SK-N-SH (cell line): ENCODE data around the gene LSM5. TPM values are rescaled to one million over a fixed set of nuclear protein-coding genes. Genes with fewer than 3 reads are reported as not detected.

Experiments used
- CTCF ChIA-PET: fragments of 300-600, 350-600 bp; formaldehyde crosslinking; extraction: SDS; loops from one replicate; lab custom pipeline; 2021; lab: Yijun Ruan, JAX
- POLR2A ChIA-PET: fragments of 350-600 bp; sonication (Branson Sonifier 250); formaldehyde crosslinking; extraction: SDS; loops from one replicate; lab custom pipeline; 2020; ENCODE audit warnings: antibody characterized with exemption, inconsistent platforms; lab: Yijun Ruan, JAX
- DNase-seq: peaks from one replicate; pipeline ENCODE4 v3.0.0; 2012
- H2AFZ ChIP-seq: fragments of 200-600 bp; sonication (generic); 2 replicates; pipeline ENCODE4 v1.8.1; 2016; ENCODE audit warnings: antibody characterized with exemption, mild to moderate bottlenecking, low read depth
- H3F3A ChIP-seq: fragments of 200-600 bp; sonication (generic); replicated peaks from 2 replicates; pipeline ENCODE3; 2016; ENCODE audit warnings: antibody characterized with exemption, mild to moderate bottlenecking; ENCODE audit not compliant: insufficient read depth
- H3K27ac ChIP-seq, 2 experiments: fragments of 200-500 bp in 1 of 2; fragments of 200-600 bp in 1 of 2; sonication (Bioruptor generic) in 1 of 2; sonication (generic), shearing (Covaris generic) in 1 of 2; 2 replicates each; pipeline versions ENCODE4 v1.5.1 to v1.6.1; 2014 to 2016; ENCODE audit warnings: low read depth in 2 of 2, inconsistent platforms in 1 of 2, low read length in 1 of 2, mild to moderate bottlenecking in 1 of 2, mixed read lengths in 1 of 2
- H3K27me3 ChIP-seq: fragments of 200-600 bp; sonication (generic), shearing (Covaris generic); 2 replicates; pipeline ENCODE4 v1.6.1; 2016; ENCODE audit warnings: mixed run types; ENCODE audit not compliant: insufficient read depth
- H3K36me3 ChIP-seq, 2 experiments: fragments of 200-500 bp in 1 of 2; fragments of 200-600 bp in 1 of 2; sonication (Bioruptor generic) in 1 of 2; sonication (generic) in 1 of 2; replicated peaks in 1 of 2; 2 replicates each; pipeline versions ENCODE3 to v1.5.1; 2014 to 2016; ENCODE audit warnings: low read length in 1 of 2, mild to moderate bottlenecking in 1 of 2; ENCODE audit not compliant: insufficient read depth in 2 of 2, control insufficient read depth in 1 of 2
- H3K4me1 ChIP-seq, 2 experiments: fragments of 200-500 bp in 1 of 2; fragments of 200-600 bp in 1 of 2; sonication (Bioruptor generic) in 1 of 2; sonication (generic), shearing (Covaris generic) in 1 of 2; 2 replicates each; pipeline versions ENCODE4 v1.5.1 to v1.6.1; 2014 to 2016; ENCODE audit warnings: low read depth in 1 of 2, low read length in 1 of 2, mixed run types in 1 of 2; ENCODE audit not compliant: insufficient read depth in 2 of 2, control insufficient read depth in 1 of 2
- H3K4me2 ChIP-seq: fragments of 200-600 bp; sonication (generic), shearing (Covaris generic); 2 replicates; pipeline ENCODE4 v1.6.1; 2017; ENCODE audit warnings: mixed run types
- H3K4me3 ChIP-seq, 2 experiments: fragments of 200-500 bp in 1 of 2; fragments of 200-600 bp in 1 of 2; sonication (Bioruptor generic) in 1 of 2; sonication (generic), shearing (Covaris generic) in 1 of 2; 2 replicates each; pipeline versions ENCODE4 v1.5.1 to v1.8.1; 2014 to 2016; ENCODE audit warnings: low read depth in 2 of 2, inconsistent platforms in 1 of 2, low read length in 1 of 2, mild to moderate bottlenecking in 1 of 2, mixed read lengths in 1 of 2, moderate library complexity in 1 of 2
- H3K79me2 ChIP-seq: fragments of 200-600 bp; sonication (generic); 2 replicates; pipeline ENCODE4 v1.8.1; 2017; ENCODE audit warnings: mild to moderate bottlenecking; ENCODE audit not compliant: insufficient read depth
- H3K9ac ChIP-seq: fragments of 200-600 bp; sonication (generic); 2 replicates; pipeline ENCODE4 v1.6.1; 2017; ENCODE audit warnings: mixed run types
- H3K9me2 ChIP-seq: fragments of 200-600 bp; sonication (generic); 2 replicates; pipeline ENCODE4 v1.6.1; 2017; ENCODE audit warnings: mixed run types
- H3K9me3 ChIP-seq: fragments of 200-600 bp; sonication (generic); 2 replicates; pipeline ENCODE4 v1.6.1; 2017; ENCODE audit warnings: mixed run types, mild to moderate bottlenecking, moderate library complexity
- H4K20me1 ChIP-seq: fragments of 200-600 bp; sonication (generic); 2 replicates; pipeline ENCODE4 v1.6.1; 2017; ENCODE audit warnings: mild to moderate bottlenecking, mixed run types; ENCODE audit not compliant: insufficient read depth
- CHD2 ChIP-seq: fragments of 150-350 bp; IDR thresholded peaks from 2 replicates; pipeline ENCODE4 v1.6.1; 2018; ENCODE audit warnings: low read length; ENCODE audit not compliant: partially characterized antibody
- ELF1 ChIP-seq: IDR thresholded peaks from 2 replicates; pipeline ENCODE4 v1.4.0; 2012
- FOSL2 ChIP-seq: IDR thresholded peaks from 2 replicates; pipeline ENCODE4 v1.4.0; 2012; ENCODE audit warnings: low read depth, mild to moderate bottlenecking, moderate library complexity, borderline replicate concordance
- GABPA ChIP-seq: IDR thresholded peaks from 2 replicates; pipeline ENCODE4 v1.4.0; 2012; ENCODE audit warnings: low read depth, mild to moderate bottlenecking
- JUND ChIP-seq: IDR thresholded peaks from 2 replicates; pipeline ENCODE4 v1.4.0; 2012
- NFIC ChIP-seq: IDR thresholded peaks from 2 replicates; pipeline ENCODE4 v1.4.0; 2012; ENCODE audit warnings: borderline replicate concordance
- POLR2AphosphoS5 ChIP-seq: IDR thresholded peaks from 2 replicates; pipeline ENCODE4 v1.6.1; 2012; ENCODE audit warnings: low read depth, low read length
- RAD21 ChIP-seq: IDR thresholded peaks from 2 replicates; pipeline ENCODE4 v1.6.1; 2012; ENCODE audit warnings: mild to moderate bottlenecking, low read length
- TAF1 ChIP-seq: IDR thresholded peaks from 2 replicates; pipeline ENCODE4 v1.6.1; 2012; ENCODE audit warnings: low read depth, mild to moderate bottlenecking, low read length, moderate library complexity, borderline replicate concordance
- TCF12 ChIP-seq: IDR thresholded peaks from 2 replicates; pipeline ENCODE4 v1.4.0; 2012
- WGBS: methylation state at CpG from one replicate; pipeline ENCODE4 v1.1.6; 2017; ENCODE audit warnings: low lambda C conversion rate; 5-methylcytosine and 5-hydroxymethylcytosine counted together
- polyA plus RNA-seq, 3 experiments: library from polyadenylated mRNA; depleted of rRNA; stranded (reverse); fragments of >200 nt; gene quantifications; 2 replicates each; pipeline ENCODE4 v1.2.3, GENCODE V29; 2012
- TF ChIP-seq, protein P1 (sequence below): IDR thresholded peaks from 2 replicates; pipeline ENCODE4; 2012
- TF ChIP-seq, protein P2 (sequence below): IDR thresholded peaks from 2 replicates; pipeline ENCODE4 v1.4.0; 2012; ENCODE audit warnings: low read depth, borderline replicate concordance
- TF ChIP-seq, protein P3 (sequence below): IDR thresholded peaks from 2 replicates; pipeline ENCODE4 v1.4.0; 2012; ENCODE audit warnings: low read depth, borderline replicate concordance

Gene LSM5
- polyA plus RNA-seq, 1 of the 3 experiments (the other 2 are of a cell fraction) = 21.2 TPM

DNA sequence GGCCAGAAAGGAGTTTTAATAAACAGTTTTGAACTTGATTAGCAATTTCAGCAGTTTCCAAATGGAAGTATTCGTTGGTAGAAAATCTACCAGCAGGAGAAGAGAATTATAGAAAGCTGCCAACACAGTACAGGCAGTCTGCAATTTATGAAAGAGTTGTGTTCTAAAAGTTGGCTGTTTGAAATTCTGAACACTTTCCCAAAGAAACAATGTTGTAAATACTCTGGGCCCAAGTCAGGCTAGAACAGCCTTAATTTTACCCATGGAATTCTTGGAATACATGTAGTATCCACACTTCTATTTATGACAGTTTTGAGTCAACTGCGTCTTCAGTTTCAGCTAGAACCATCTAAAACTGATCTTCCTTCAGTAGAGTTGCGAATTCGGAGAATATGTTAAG, 47.6 kb upstream of the LSM5 start:
- POLR2A ChIA-PET = no interaction called here
- WGBS = 92% methylated on average over 4 of the region's 4 CpGs

DNA sequence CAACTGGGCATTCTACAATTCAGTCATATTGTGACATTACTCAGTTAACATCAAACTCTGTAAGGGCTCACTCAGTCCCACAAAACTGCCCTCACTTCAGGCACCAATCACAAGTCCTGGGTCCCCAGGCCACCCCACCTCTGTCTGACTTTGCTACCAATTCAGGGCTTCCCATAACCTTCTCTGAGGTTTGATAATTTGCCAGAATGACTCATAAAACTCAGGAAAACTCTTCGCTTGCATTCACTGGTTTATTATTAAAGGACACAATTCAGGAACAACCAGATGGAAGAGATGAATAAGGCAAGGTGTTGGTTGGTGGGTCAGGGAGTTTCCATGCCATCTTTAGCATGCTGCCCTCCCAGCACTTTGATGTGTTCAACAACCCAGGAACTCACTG, 46.4 kb upstream of the LSM5 start:
- Histone ChIP-seq H3K4me3 (no peak overlapping the region), H3K4me1 (peaks cover 0 to 7% of the 10 kb centered on the region in 2 experiments; a peak in 3 of 4 replicates), H3K9me2 (no peaks in the 10 kb centered on the region), H3K9ac (no peak overlapping the region), H2AFZ (no peak overlapping the region), H3K36me3 (peaks cover 4 to 7% of the 10 kb centered on the region in 2 experiments), H3K27ac (peak overlapping the region in 1 of 2 experiments; percentile 23; a peak in 2 of 4 replicates), H3K4me2 (peak overlapping the region; percentile 17; the same call in 1 of the 2 replicates), H3K27me3 (no peaks in the 10 kb centered on the region), H3F3A (peaks cover 17% of the 10 kb centered on the region), H4K20me1 (peaks cover 38% of the 10 kb centered on the region), H3K9me3 (no peaks in the 10 kb centered on the region), H3K79me2 (peaks cover 79% of the 10 kb centered on the region)
- CTCF ChIA-PET = no interaction called here
- no peak for TF ChIP-seq CHD2
- peak; percentile 45 for TF ChIP-seq TCF12
- no peak for TF ChIP-seq TAF1
- TF ChIP-seq, protein P1, sequence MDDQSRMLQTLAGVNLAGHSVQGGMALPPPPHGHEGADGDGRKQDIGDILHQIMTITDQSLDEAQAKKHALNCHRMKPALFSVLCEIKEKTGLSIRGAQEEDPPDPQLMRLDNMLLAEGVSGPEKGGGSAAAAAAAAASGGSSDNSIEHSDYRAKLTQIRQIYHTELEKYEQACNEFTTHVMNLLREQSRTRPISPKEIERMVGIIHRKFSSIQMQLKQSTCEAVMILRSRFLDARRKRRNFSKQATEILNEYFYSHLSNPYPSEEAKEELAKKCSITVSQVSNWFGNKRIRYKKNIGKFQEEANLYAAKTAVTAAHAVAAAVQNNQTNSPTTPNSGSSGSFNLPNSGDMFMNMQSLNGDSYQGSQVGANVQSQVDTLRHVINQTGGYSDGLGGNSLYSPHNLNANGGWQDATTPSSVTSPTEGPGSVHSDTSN = 0 out of 2 replicates have a peak, but pooled peaks have one; percentile 16
- TF ChIP-seq FOSL2 = peak; percentile 81; the same call in 1 of the 2 replicates
- peak; percentile 72 for TF ChIP-seq JUND
- no peak for TF ChIP-seq RAD21
- TF ChIP-seq GABPA = no peak
- TF ChIP-seq NFIC = peak; percentile 81; the same call in 1 of the 2 replicates
- 20% methylated on average over 1 of the region's 1 CpG for WGBS
- POLR2A ChIA-PET = no interaction called here
- no peak for DNase-seq

More for the DNA sequence above, 47.6 kb upstream of the LSM5 start:
- Histone ChIP-seq H3K4me1 (peaks cover 0 to 7% of the 10 kb centered on the region in 2 experiments; a peak in 3 of 4 replicates), H3K9me3 (no peaks in the 10 kb centered on the region), H3K79me2 (peaks cover 81% of the 10 kb centered on the region), H3F3A (peaks cover 17% of the 10 kb centered on the region), H3K4me3 (no peak overlapping the region), H3K4me2 (no peak overlapping the region), H3K27me3 (no peaks in the 10 kb centered on the region), H4K20me1 (peaks cover 37% of the 10 kb centered on the region), H3K9ac (no peak overlapping the region), H2AFZ (no peak overlapping the region), H3K36me3 (peaks cover under 1 to 6% of the 10 kb centered on the region in 2 experiments), H3K27ac (no peak overlapping the region), H3K9me2 (no peaks in the 10 kb centered on the region)
- no peak for DNase-seq
- TF ChIP-seq, protein P2, sequence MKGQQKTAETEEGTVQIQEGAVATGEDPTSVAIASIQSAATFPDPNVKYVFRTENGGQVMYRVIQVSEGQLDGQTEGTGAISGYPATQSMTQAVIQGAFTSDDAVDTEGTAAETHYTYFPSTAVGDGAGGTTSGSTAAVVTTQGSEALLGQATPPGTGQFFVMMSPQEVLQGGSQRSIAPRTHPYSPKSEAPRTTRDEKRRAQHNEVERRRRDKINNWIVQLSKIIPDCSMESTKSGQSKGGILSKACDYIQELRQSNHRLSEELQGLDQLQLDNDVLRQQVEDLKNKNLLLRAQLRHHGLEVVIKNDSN = no peak
- no peak for TF ChIP-seq NFIC
- no peak for TF ChIP-seq GABPA
- no peak for TF ChIP-seq FOSL2
- no peak for TF ChIP-seq ELF1
- TF ChIP-seq POLR2AphosphoS5 = no peak
- no peak for TF ChIP-seq JUND
- TF ChIP-seq, protein P3, sequence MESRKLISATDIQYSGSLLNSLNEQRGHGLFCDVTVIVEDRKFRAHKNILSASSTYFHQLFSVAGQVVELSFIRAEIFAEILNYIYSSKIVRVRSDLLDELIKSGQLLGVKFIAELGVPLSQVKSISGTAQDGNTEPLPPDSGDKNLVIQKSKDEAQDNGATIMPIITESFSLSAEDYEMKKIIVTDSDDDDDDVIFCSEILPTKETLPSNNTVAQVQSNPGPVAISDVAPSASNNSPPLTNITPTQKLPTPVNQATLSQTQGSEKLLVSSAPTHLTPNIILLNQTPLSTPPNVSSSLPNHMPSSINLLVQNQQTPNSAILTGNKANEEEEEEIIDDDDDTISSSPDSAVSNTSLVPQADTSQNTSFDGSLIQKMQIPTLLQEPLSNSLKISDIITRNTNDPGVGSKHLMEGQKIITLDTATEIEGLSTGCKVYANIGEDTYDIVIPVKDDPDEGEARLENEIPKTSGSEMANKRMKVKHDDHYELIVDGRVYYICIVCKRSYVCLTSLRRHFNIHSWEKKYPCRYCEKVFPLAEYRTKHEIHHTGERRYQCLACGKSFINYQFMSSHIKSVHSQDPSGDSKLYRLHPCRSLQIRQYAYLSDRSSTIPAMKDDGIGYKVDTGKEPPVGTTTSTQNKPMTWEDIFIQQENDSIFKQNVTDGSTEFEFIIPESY = no peak
- CTCF ChIA-PET = no interaction called here
